Stimulated activated CD8-positive, alpha-beta memory T cell treated with anti-CD3 and anti-CD28 coated beads, Interleukin-7, amount 100 ng/mL, for 24 hours (primary cell): Measurements from ENCODE around the gene UNC5B.
A peak's percentile ranks its signal among the peaks of the same experiment; 100 is the strongest.
"Not testable (repeated sequence)": the region's sequence is repeated elsewhere in the genome, so short reads cannot be mapped to it uniquely, and the experiment has no call there.

ENCODE experiments used
- DNase-seq: peaks from one replicate; pipeline ENCODE4 v3.0.0-alpha.2; 2020; ENCODE audit warnings: low read depth

UNC5B gene

GRCh38 chr10:71268247-71268691 is 55.9 kb downstream of the UNC5B start:
- DNase-seq, result no peak

GRCh38 chr10:71268758-71269157 is 56.4 kb downstream of the UNC5B start:
- no peak for DNase-seq

GRCh38 chr10:71269301-71270288 is 57.2 kb downstream of the UNC5B start:
- DNase-seq, result no peak

GRCh38 chr10:71270301-71271220 is 58.2 kb downstream of the UNC5B start:
- DNase-seq, result peak; percentile 3

- DNase-seq, result no peak
Measured at GRCh38 chr10:71271662-71272055, 59.3 kb downstream of the UNC5B start.

- DNase-seq, result no peak
Measured at GRCh38 chr10:71272056-71272771, 59.8 kb downstream of the UNC5B start.

- DNase-seq, result not testable (repeated sequence)
Measured at GRCh38 chr10:71272974-71273373, 60.6 kb downstream of the UNC5B start.

GRCh38 chr10:71273506-71273905 is 61.1 kb downstream of the UNC5B start:
- DNase-seq, result no peak

- no peak for DNase-seq
Measured at GRCh38 chr10:71274901-71275796, 62.8 kb downstream of the UNC5B start.

- DNase-seq, result no peak
Measured at GRCh38 chr10:71276873-71277272, 64.5 kb downstream of the UNC5B start.

GRCh38 chr10:71277914-71278665 is 65.7 kb downstream of the UNC5B start:
- DNase-seq, result no peak

- DNase-seq, result no peak
Measured at GRCh38 chr10:71278691-71279588, 66.6 kb downstream of the UNC5B start.

- DNase-seq, result no peak
Measured at GRCh38 chr10:71279590-71280170, 67.3 kb downstream of the UNC5B start.

- DNase-seq, result no peak
Measured at GRCh38 chr10:71280216-71280615, 67.8 kb downstream of the UNC5B start.

- no peak for DNase-seq
Measured at GRCh38 chr10:71280825-71281224, 68.5 kb downstream of the UNC5B start.

- no peak for DNase-seq
Measured at GRCh38 chr10:71281646-71282322, 69.4 kb downstream of the UNC5B start.

GRCh38 chr10:71282323-71282680 is 69.9 kb downstream of the UNC5B start:
- no peak for DNase-seq

- DNase-seq, result no peak
Measured at GRCh38 chr10:71283410-71283809, 71.0 kb downstream of the UNC5B start.
